Hepatocyte (in vitro differentiated cells): Measurements from ENCODE around the gene RAPSN. TPM values are rescaled to one million over a fixed set of nuclear protein-coding genes. Genes with fewer than 3 reads are reported as not detected.

Experiments
- DNase-seq: peaks from one replicate; pipeline ENCODE4 v3.0.0-alpha.2; 2016; ENCODE audit warnings: low spot score
- H2AFZ ChIP-seq: fragments of 200-600 bp; sonication (generic); 2 replicates; pipeline ENCODE4 v1.6.0; 2016; ENCODE audit warnings: antibody characterized with exemption, mild to moderate bottlenecking
- H3K27ac ChIP-seq: fragments of 200-600 bp; sonication (generic); 2 replicates; pipeline ENCODE4 v1.5.1; 2016; ENCODE audit warnings: mild to moderate bottlenecking
- H3K27me3 ChIP-seq: fragments of 200-600 bp; sonication (generic); 2 replicates; pipeline ENCODE4 v1.6.1; 2016
- H3K36me3 ChIP-seq: fragments of 200-600 bp; sonication (generic); replicated peaks from 2 replicates; pipeline ENCODE4 v1.5.1; 2016; ENCODE audit warnings: low read depth; ENCODE audit not compliant: insufficient read depth
- H3K4me1 ChIP-seq: fragments of 200-600 bp; sonication (generic); 2 replicates; pipeline ENCODE4 v1.5.1; 2016; ENCODE audit warnings: mild to moderate bottlenecking, moderate library complexity; ENCODE audit not compliant: insufficient read depth
- H3K4me2 ChIP-seq: fragments of 200-600 bp; sonication (generic); 2 replicates; pipeline ENCODE4 v1.6.0; 2016
- H3K4me3 ChIP-seq: fragments of 200-600 bp; sonication (generic); 2 replicates; pipeline ENCODE4 v1.5.1; 2016; ENCODE audit warnings: mild to moderate bottlenecking
- H3K79me2 ChIP-seq: fragments of 200-600 bp; sonication (generic); 2 replicates; pipeline ENCODE4 v1.6.0; 2017; ENCODE audit warnings: mild to moderate bottlenecking
- H3K9me2 ChIP-seq: fragments of 200-600 bp; sonication (generic); replicated peaks from 2 replicates; pipeline ENCODE4 v1.6.0; 2017; ENCODE audit warnings: mild to moderate bottlenecking; ENCODE audit not compliant: insufficient read depth
- H3K9me3 ChIP-seq: fragments of 200-600 bp; sonication (generic); 2 replicates; pipeline ENCODE4 v1.5.1; 2016; ENCODE audit warnings: low read depth, mild to moderate bottlenecking
- H4K20me1 ChIP-seq: fragments of 200-600 bp; sonication (generic); 2 replicates; pipeline ENCODE4 v1.6.0; 2016; ENCODE audit warnings: mild to moderate bottlenecking; ENCODE audit not compliant: insufficient read depth, poor library complexity, severe bottlenecking
- CTCF ChIP-seq: fragments of 200-600 bp; sonication (generic); IDR thresholded peaks from 2 replicates; pipeline ENCODE4 v1.5.1; 2016; ENCODE audit warnings: antibody characterized with exemption, mild to moderate bottlenecking; ENCODE audit not compliant: poor library complexity
- EZH2 ChIP-seq: fragments of 200-600 bp; sonication (generic); IDR thresholded peaks from 2 replicates; pipeline ENCODE4 v1.6.1; 2016; ENCODE audit warnings: antibody characterized with exemption, mild to moderate bottlenecking, borderline replicate concordance
- EZH2phosphoT487 ChIP-seq: fragments of 200-600 bp; sonication (generic); IDR thresholded peaks from one replicate; pipeline ENCODE4 v1.6.1; 2018; ENCODE audit warnings: antibody characterized with exemption, mild to moderate bottlenecking, low read depth, moderate library complexity; ENCODE audit not compliant: unreplicated experiment, severe bottlenecking
- WGBS: methylation state at CpG from one replicate; pipeline ENCODE4 v1.1.6; 2016; ENCODE audit warnings: low lambda C conversion rate; ENCODE audit errors: missing lambda C conversion rate; 5-methylcytosine and 5-hydroxymethylcytosine counted together
- polyA plus RNA-seq: library from polyadenylated mRNA; unstranded; fragments of >200 nt; fragmentation: Nextera tagmentation; extraction: Ambion mirVana; gene quantifications from 2 replicates; pipeline ENCODE4 v1.2.1, GENCODE V29; 2016
- total RNA-seq: library from RNA; depleted of rRNA; stranded (reverse); fragments of >200 nt; gene quantifications from 2 replicates; pipeline ENCODE4 v1.2.3, GENCODE V29; 2014

Gene RAPSN
- total and polyA plus RNA-seq, 2 experiments from 2014 or later: 0.46 TPM; not detected in 1

GRCh38 chr11:47430524-47430923 is 18.4 kb downstream of the RAPSN start:
- Histone ChIP-seq H3K27me3 (no peaks in the 10 kb centered on the region), H4K20me1 (no peaks in the 10 kb centered on the region), H3K4me2 (no peak overlapping the region), H3K4me1 (peaks cover 1% of the 10 kb centered on the region), H3K27ac (no peak overlapping the region), H3K4me3 (no peak overlapping the region), H3K79me2 (peaks cover 5% of the 10 kb centered on the region), H3K9me2 (no peaks in the 10 kb centered on the region), H2AFZ (no peak overlapping the region), H3K36me3 (no peaks in the 10 kb centered on the region), H3K9me3 (no peaks in the 10 kb centered on the region)
- no peak for DNase-seq
- TF ChIP-seq EZH2 (no peak), CTCF (no peak), EZH2phosphoT487 (no peak)
- 79% methylated on average over 5 of the region's 5 CpGs for WGBS

GRCh38 chr11:47426062-47426956 is 22.6 kb downstream of the RAPSN start, which contains the start of gene PSMC3:
Gene PSMC3 (minus strand): TSS chr11:47426439. CDS start chr11:47426279, 160 bp downstream.
- DNase-seq: peak; percentile 99
- TF ChIP-seq CTCF (no peak), EZH2 (no peak), EZH2phosphoT487 (no peak)
- H4K20me1 ChIP-seq: no peaks in the 10 kb centered on the region
- no peaks in the 10 kb centered on the region for H3K9me2 ChIP-seq
- H3K27ac ChIP-seq: peak within 1 kb of the TSS; percentile 94
- peaks cover 20% of the 10 kb centered on the region for H3K79me2 ChIP-seq
- peaks cover 9% of the 10 kb centered on the region for H3K4me1 ChIP-seq
- H3K4me3 ChIP-seq: peak within 1 kb of the TSS; percentile 76
- H2AFZ ChIP-seq: peak within 1 kb of the TSS; percentile 80
- H3K4me2 ChIP-seq: peak within 1 kb of the TSS; percentile 95
- H3K27me3 ChIP-seq: no peaks in the 10 kb centered on the region
- WGBS: 2% methylated on average over 48 of the region's 62 CpGs
- H3K9me3 ChIP-seq: no peaks in the 10 kb centered on the region
- no peaks in the 10 kb centered on the region for H3K36me3 ChIP-seq

GRCh38 chr11:47425611-47426010 is 23.3 kb downstream of the RAPSN start:
- no peaks in the 10 kb centered on the region for H4K20me1 ChIP-seq
- no peaks in the 10 kb centered on the region for H3K27me3 ChIP-seq
- H3K4me1 ChIP-seq: peaks cover 9% of the 10 kb centered on the region
- peak overlapping the region; percentile 80 for H2AFZ ChIP-seq
- peak overlapping the region; percentile 76 for H3K4me3 ChIP-seq
- H3K9me3 ChIP-seq: no peaks in the 10 kb centered on the region
- peaks cover 20% of the 10 kb centered on the region for H3K79me2 ChIP-seq
- no peak for DNase-seq
- H3K4me2 ChIP-seq: peak overlapping the region; percentile 95
- WGBS: 3% methylated on average over 14 of the region's 14 CpGs
- no peaks in the 10 kb centered on the region for H3K36me3 ChIP-seq
- H3K9me2 ChIP-seq: no peaks in the 10 kb centered on the region
- peak overlapping the region; percentile 94 for H3K27ac ChIP-seq
- TF ChIP-seq CTCF (no peak), EZH2phosphoT487 (no peak), EZH2 (no peak)
